ENCODE data around the gene KPNA6.

The KPNA6 gene

GRCh38 chr1:32216566-32216965 lies 108.7 kb downstream of the KPNA6 start:
- no peak for DNase-seq (ENCODE audit: low spot score)

- DNase-seq (ENCODE audit: low spot score): no peak
These were observed 111.2 kb downstream of the KPNA6 start for GRCh38 chr1:32219022-32219421.

- DNase-seq (ENCODE audit: low spot score): no peak
These were observed 113.1 kb downstream of the KPNA6 start for GRCh38 chr1:32220746-32221580.

GRCh38 chr1:32221581-32221979 lies 113.7 kb downstream of the KPNA6 start:
- DNase-seq (ENCODE audit: low spot score): no peak

- DNase-seq (ENCODE audit: low spot score): peak; percentile 92
These were observed 114.3 kb downstream of the KPNA6 start, which contains the start of the genes EIF3I and TMEM234 for GRCh38 chr1:32221980-32222755. Gene EIF3I (plus strand): TSS chr1:32222407. CDS start chr1:32222442, 35 bp downstream. Gene TMEM234 (minus strand): TSS chr1:32222353. CDS start chr1:32222322, 31 bp downstream.

- no peak for DNase-seq (ENCODE audit: low spot score)
These were observed 115.8 kb downstream of the KPNA6 start for GRCh38 chr1:32223683-32224082.

GRCh38 chr1:32224285-32224684 lies 116.4 kb downstream of the KPNA6 start:
- DNase-seq (ENCODE audit: low spot score): no peak

Measured in germinal center (tissue), 1 donor.